Muscle layer of colon (tissue), 2 donors: Measurements from ENCODE around the gene ARNT2.
"Not testable (repeated sequence)": the region's sequence is repeated elsewhere in the genome, so short reads cannot be mapped to it uniquely, and the experiment has no call there.

ENCODE experiments used
- H3K27ac ChIP-seq: one replicate; pipeline ENCODE4 v1.7.0; 2013; ENCODE audit warnings: low read depth, mild to moderate bottlenecking, low read length, moderate library complexity
- H3K27me3 ChIP-seq, 2 donors: one replicate each; pipeline ENCODE4 v1.7.0; 2013; ENCODE audit warnings: low read length in 2 of 2, mild to moderate bottlenecking in 2 of 2; ENCODE audit not compliant: insufficient read depth in 2 of 2, control insufficient read depth in 1 of 2
- H3K36me3 ChIP-seq: one replicate; pipeline ENCODE4 v1.7.0; 2013; ENCODE audit warnings: mild to moderate bottlenecking, low read length; ENCODE audit not compliant: insufficient read depth
- H3K4me1 ChIP-seq: one replicate; pipeline ENCODE4 v1.7.0; 2013; ENCODE audit warnings: mild to moderate bottlenecking, low read length; ENCODE audit not compliant: insufficient read depth
- H3K4me3 ChIP-seq, 2 donors: one replicate each; pipeline ENCODE4 v1.7.0; 2013; ENCODE audit warnings: low read length in 2 of 2, low read depth in 1 of 2, mild to moderate bottlenecking in 1 of 2, moderate library complexity in 1 of 2
- H3K9ac ChIP-seq: one replicate; pipeline ENCODE4 v1.7.0; 2013; ENCODE audit warnings: low read length
- H3K9me3 ChIP-seq: one replicate; pipeline ENCODE4 v1.7.0; 2013; ENCODE audit warnings: mild to moderate bottlenecking, low read length
- donor health status: abdominal sarcoma.
- donor health status: Adenocarcinoma of cecum.

Gene ARNT2

GRCh38 chr15:80639168-80639555, 235.0 kb downstream of the ARNT2 start:
- no peak overlapping the region for H3K27ac ChIP-seq
- no peaks in the 10 kb centered on the region for H3K4me1 ChIP-seq
- no peak overlapping the region for H3K4me3 ChIP-seq
- H3K36me3 ChIP-seq = no peaks in the 10 kb centered on the region
- no peak overlapping the region for H3K9ac ChIP-seq
- H3K27me3 ChIP-seq = no peaks in the 10 kb centered on the region
- H3K9me3 ChIP-seq = no peaks in the 10 kb centered on the region

DNA sequence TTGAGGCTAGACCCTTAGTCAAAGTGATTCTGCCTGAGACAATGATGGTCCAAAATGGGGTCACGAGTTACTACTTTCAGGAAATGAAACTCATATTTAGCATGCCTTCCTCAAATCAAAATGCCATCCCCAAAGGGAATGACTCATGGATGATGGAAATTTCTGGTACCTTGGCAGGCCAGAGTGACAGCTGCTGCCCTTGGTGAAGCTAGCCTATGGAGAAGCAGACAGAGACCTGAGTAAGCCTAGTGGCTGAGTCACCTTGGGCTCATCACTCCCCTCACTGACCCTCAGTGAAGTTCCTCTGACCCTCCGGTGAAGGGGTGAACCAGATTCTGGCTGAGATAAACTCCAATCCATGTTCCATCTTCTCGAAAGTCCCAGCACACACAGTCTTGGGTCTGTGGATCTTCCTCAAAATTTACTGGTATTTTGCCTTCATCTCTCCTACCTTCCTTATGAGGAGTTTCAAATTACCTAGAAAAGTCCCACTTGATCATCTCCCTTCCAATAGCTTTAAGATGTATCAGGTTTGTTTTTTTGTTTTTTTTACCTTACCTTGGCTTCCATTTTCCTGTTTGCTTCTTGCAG, 236.4 kb downstream of the ARNT2 start:
- Histone ChIP-seq H3K27ac (no peak overlapping the region), H3K4me1 (no peaks in the 10 kb centered on the region), H3K9me3 (no peaks in the 10 kb centered on the region), H3K9ac (no peak overlapping the region), H3K27me3 (no peaks in the 10 kb centered on the region), H3K36me3 (no peaks in the 10 kb centered on the region), H3K4me3 (no peak overlapping the region)

DNA sequence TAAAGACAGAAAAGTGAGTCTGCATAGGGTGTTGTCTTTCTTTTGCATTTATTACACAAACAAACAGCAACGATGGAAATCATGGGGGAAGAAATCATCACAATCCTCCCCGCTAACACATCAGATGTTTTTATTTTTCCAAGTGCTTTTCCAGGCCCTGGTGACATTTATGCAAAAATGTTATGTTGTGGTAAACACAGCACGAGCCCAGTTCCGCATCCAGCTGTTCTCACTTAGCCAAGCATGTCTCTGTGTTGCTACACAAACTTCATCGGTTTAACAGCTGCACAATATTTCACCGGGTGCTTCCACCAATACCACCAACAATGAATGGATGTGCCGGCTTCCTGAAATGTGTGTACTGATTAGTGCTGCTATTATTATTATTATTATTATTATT, 237.2 kb downstream of the ARNT2 start:
- H3K4me1 ChIP-seq = no peaks in the 10 kb centered on the region
- no peak overlapping the region for H3K27ac ChIP-seq
- no peaks in the 10 kb centered on the region for H3K36me3 ChIP-seq
- H3K27me3 ChIP-seq = no peaks in the 10 kb centered on the region
- H3K9ac ChIP-seq = no peak overlapping the region
- no peak overlapping the region for H3K4me3 ChIP-seq
- H3K9me3 ChIP-seq = no peaks in the 10 kb centered on the region

DNA sequence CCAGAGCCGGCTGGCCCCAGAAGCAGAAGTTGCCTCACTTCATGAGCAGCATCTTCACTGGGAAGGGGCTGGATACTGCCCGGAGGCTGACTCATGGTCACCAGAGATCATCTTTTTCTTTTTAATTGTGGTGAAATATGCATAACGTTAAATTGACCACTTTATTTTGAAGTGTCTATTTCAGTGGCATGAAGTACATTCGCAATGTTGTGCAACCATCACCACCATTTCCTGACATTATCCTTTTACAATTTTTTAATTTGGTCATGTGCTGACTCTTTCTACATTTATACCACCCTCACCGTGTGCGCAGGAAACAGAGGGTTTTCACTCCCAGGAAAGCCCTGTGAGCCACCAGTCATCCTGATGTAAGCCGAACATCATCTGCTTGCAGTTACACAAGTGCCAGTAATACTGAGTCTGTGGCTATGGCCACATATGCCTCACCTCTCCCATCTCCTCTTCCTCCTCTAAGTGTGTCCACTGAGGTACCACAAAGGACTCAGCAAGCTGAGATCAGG, 239.3 kb downstream of the ARNT2 start:
- Histone ChIP-seq H3K36me3 (no peaks in the 10 kb centered on the region), H3K9me3 (no peaks in the 10 kb centered on the region), H3K27me3 (no peaks in the 10 kb centered on the region)

DNA sequence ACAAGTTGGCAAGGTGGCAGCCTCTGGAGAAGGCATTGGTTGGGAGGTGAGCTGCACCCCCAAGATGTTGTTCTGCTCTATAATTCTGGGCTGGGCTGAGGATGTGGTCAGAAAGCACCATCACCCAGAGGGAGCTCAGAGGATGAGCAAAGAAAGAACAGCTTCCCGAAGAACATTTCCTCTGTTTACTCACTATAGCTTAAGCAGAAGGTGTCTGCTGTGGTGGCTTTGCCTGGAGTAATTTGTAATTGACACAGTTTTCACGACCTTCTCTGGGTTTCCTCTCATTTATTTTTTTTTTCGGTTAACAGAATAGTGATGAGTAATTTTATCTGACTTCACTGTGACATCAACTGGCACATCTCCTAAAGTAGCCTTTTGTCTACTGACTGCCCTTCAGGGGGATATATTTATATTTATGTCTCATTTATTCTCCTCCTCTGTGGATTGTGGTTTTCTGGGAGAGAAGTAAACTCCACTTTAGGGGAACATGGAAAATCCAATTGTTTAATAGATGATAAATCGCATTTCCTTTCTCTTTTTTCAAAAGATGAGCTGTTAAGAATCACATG, 241.4 kb downstream of the ARNT2 start:
- Histone ChIP-seq H3K27me3 (no peaks in the 10 kb centered on the region), H3K36me3 (no peaks in the 10 kb centered on the region), H3K9me3 (no peaks in the 10 kb centered on the region), H3K9ac (no peak overlapping the region), H3K27ac (no peak overlapping the region), H3K4me3 (no peak overlapping the region), H3K4me1 (no peaks in the 10 kb centered on the region)

More for the DNA sequence above, 239.3 kb downstream of the ARNT2 start:
- Histone ChIP-seq H3K27ac (no peak overlapping the region), H3K4me1 (no peaks in the 10 kb centered on the region), H3K9ac (no peak overlapping the region), H3K4me3 (no peak overlapping the region)

DNA sequence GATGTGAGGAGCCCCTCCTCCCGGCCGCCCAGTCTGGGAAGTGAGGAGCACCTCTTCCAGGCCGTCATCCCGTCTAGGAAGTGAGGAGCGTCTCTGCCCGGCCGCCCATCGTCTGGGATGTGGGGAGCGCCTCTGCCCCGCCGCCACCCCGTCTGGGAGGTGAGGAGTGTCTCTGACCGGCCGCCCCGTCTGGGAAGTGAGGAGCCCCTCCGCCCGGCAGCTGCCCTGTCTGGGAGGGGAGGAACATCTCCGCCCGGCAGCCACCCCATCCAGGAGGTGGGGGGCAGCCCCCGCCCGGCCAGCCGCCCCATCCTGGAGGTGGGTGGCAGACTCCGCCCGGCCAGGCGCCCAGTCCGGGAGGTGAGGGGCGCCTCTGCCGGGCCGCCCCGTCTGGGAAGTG, 243.2 kb downstream of the ARNT2 start:
- not testable (repeated sequence) for H3K36me3 ChIP-seq, H3K9me3 ChIP-seq, H3K9ac ChIP-seq, H3K27ac ChIP-seq, H3K4me3 ChIP-seq, H3K27me3 ChIP-seq, H3K4me1 ChIP-seq
